ENCODE data around the gene KIF18A.
"Not testable (repeated sequence)": the region's sequence is repeated elsewhere in the genome, so short reads cannot be mapped to it uniquely, and the experiment has no call there.

DNA sequence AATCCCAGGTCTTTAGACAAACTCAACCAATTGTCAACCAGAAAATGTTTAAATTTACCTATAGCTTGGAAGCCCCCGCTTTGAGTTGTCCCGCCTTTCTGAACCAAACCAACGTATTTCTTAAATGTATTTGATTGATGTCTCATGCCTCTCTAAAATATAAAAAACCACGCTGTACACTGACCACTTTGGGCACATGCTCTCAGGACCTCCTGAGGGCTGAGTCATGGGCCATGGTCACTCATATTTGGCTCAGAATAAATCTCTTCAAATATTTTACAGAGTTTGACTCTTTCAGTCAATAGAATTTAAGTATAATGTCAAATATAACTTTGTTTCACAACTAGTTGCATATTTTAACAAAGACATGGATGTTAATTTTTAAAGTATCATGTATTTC, 5.7 kb downstream of the KIF18A start:
- TF ChIP-seq, protein P1, sequence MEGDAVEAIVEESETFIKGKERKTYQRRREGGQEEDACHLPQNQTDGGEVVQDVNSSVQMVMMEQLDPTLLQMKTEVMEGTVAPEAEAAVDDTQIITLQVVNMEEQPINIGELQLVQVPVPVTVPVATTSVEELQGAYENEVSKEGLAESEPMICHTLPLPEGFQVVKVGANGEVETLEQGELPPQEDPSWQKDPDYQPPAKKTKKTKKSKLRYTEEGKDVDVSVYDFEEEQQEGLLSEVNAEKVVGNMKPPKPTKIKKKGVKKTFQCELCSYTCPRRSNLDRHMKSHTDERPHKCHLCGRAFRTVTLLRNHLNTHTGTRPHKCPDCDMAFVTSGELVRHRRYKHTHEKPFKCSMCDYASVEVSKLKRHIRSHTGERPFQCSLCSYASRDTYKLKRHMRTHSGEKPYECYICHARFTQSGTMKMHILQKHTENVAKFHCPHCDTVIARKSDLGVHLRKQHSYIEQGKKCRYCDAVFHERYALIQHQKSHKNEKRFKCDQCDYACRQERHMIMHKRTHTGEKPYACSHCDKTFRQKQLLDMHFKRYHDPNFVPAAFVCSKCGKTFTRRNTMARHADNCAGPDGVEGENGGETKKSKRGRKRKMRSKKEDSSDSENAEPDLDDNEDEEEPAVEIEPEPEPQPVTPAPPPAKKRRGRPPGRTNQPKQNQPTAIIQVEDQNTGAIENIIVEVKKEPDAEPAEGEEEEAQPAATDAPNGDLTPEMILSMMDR (IDR thresholded peaks at IDR 0.05; ENCODE audit: insufficient read depth, low read length) = not testable (repeated sequence)
- not testable (repeated sequence) for TF ChIP-seq POLR2AphosphoS5 (IDR thresholded peaks at IDR 0.05; ENCODE audit: low read depth); GABPA (IDR thresholded peaks at IDR 0.05; ENCODE audit: low read depth); REST (IDR thresholded peaks at IDR 0.05; ENCODE audit: insufficient replicate concordance, low read depth); SPI1 (IDR thresholded peaks at IDR 0.05; ENCODE audit: borderline replicate concordance, low read depth)
